Measurements from ENCODE around the gene WWOX. TPM values are rescaled to one million over a fixed set of nuclear protein-coding genes. Genes with fewer than 3 reads are reported as not detected.

WWOX gene
- total and polyA plus RNA-seq, 2 donors (not counting 3 experiments of a cell fraction or from before 2014, with no cell fraction given) = 6.2 to 12.5 TPM

DNA sequence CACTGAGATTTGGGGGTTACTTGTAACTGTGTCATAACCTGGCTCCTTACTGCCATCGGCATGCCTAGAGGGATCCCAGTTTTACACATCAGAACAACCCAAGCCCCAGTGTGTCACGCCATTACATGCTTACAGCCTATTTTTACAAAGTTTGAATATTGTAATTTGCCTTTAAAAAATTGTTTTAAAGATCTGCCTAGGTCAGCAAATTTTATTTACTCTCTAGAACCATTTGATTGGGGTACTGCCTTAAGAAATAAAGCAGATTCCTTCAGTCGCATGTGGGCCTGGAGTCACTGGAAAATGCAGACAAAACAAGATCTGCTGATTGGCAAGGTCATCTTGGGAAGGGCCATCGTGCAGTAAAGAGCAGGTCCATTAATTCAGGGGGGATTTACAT, 566.9 kb downstream of the WWOX start:
- Histone ChIP-seq H3K27me3 (ENCODE audit: control insufficient read depth in 2 of 2, insufficient read depth in 2 of 2, low read length in 2 of 2) (no peaks in the 10 kb centered on the region), H3K4me1 (ENCODE audit: control insufficient read depth, extremely low read depth, insufficient read depth, low read length) (no peaks in the 10 kb centered on the region), H3K9me1 (replicated peaks; ENCODE audit: control insufficient read depth, extremely low read depth, insufficient read depth, low read length) (no peaks in the 10 kb centered on the region), H3K9me3 (replicated peaks; ENCODE audit: control insufficient read depth, insufficient read depth, low read length) (no peaks in the 10 kb centered on the region), H3K36me3 (ENCODE audit: control insufficient read depth in 2 of 2, extremely low read depth in 1 of 2, insufficient read depth in 2 of 2, low read length in 2 of 2) (no peaks in the 10 kb centered on the region), H3K79me2 (ENCODE audit: control insufficient read depth, insufficient read depth, low read length) (no peaks in the 10 kb centered on the region), H2AFZ (ENCODE audit: low read depth, low read length) (no peak overlapping the region), H3K27ac (ENCODE audit: insufficient read depth, low read depth, low read length) (no peak overlapping the region), H3K4me3 (replicated peaks in 1 of 3; ENCODE audit: insufficient read depth in 1 of 3, low read depth in 1 of 3, low read length in 3 of 3) (no peak overlapping the region), H3K4me2 (ENCODE audit: insufficient read depth, low read length) (no peak overlapping the region), H4K20me1 (replicated peaks; ENCODE audit: control insufficient read depth, extremely low read depth, insufficient read depth, low read length) (no peaks in the 10 kb centered on the region), H3K9ac (replicated peaks; ENCODE audit: extremely low read depth, insufficient read depth, low read length) (no peak overlapping the region)
- FAIRE-seq (no peak), DNase-seq (ENCODE audit: low read depth, low spot score) (no peak)
- BruUV-seq (replicated peaks) = no TSS peak
- dilution Hi-C loops (cut with MboI; ENCODE audit: extremely low pct_ligation_motif_present, low sequenced_read_pairs) = no loop called here
- ChIA-PET POLR2A (no interaction called here), CTCF (no interaction called here)
- no peak for TF ChIP-seq POLR2A (IDR thresholded peaks at IDR 0.05; ENCODE audit: low read depth, low read length)
- TF ChIP-seq FOS (IDR thresholded peaks at IDR 0.05; ENCODE audit: borderline replicate concordance, insufficient read depth, low read length) = no peak
- TF ChIP-seq, protein P1, sequence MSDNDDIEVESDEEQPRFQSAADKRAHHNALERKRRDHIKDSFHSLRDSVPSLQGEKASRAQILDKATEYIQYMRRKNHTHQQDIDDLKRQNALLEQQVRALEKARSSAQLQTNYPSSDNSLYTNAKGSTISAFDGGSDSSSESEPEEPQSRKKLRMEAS (IDR thresholded peaks at IDR 0.05; ENCODE audit: insufficient read depth, insufficient read length) = no peak
- TF ChIP-seq EZH2 (IDR thresholded peaks at IDR 0.05; ENCODE audit: borderline replicate concordance, low read depth, low read length, severe bottlenecking) = no peak
- no peak for TF ChIP-seq MYC (IDR thresholded peaks at IDR 0.05; ENCODE audit: low read depth, low read length)
- TF ChIP-seq, protein P2, sequence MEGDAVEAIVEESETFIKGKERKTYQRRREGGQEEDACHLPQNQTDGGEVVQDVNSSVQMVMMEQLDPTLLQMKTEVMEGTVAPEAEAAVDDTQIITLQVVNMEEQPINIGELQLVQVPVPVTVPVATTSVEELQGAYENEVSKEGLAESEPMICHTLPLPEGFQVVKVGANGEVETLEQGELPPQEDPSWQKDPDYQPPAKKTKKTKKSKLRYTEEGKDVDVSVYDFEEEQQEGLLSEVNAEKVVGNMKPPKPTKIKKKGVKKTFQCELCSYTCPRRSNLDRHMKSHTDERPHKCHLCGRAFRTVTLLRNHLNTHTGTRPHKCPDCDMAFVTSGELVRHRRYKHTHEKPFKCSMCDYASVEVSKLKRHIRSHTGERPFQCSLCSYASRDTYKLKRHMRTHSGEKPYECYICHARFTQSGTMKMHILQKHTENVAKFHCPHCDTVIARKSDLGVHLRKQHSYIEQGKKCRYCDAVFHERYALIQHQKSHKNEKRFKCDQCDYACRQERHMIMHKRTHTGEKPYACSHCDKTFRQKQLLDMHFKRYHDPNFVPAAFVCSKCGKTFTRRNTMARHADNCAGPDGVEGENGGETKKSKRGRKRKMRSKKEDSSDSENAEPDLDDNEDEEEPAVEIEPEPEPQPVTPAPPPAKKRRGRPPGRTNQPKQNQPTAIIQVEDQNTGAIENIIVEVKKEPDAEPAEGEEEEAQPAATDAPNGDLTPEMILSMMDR (IDR thresholded peaks at IDR 0.05; ENCODE audit: extremely low read depth in 1 of 2, insufficient read depth in 1 of 2, low read depth in 1 of 2, low read length in 2 of 2) = no peak
- TF ChIP-seq GATA2 (IDR thresholded peaks at IDR 0.05; ENCODE audit: insufficient read depth, insufficient read length, low read depth, low read length) = no peak
- intact Hi-C loops (cut with micrococcal nuclease) = no loop called here
